Keratinocyte (primary cell): ENCODE results near the gene PTN. TPM values are rescaled to one million over a fixed set of nuclear protein-coding genes. Genes with fewer than 3 reads are reported as not detected.
"Not testable (repeated sequence)": the region's sequence is repeated elsewhere in the genome, so short reads cannot be mapped to it uniquely, and the experiment has no call there.

Experiments used
- DNase-seq: peaks from one replicate; pipeline ENCODE4 v3.0.0-alpha.2; 2011; ENCODE audit warnings: low read depth, missing footprints, low spot score
- FAIRE-seq: peaks from 2 replicates; lab custom pipeline; 2011; peaks lifted over from hg19 to GRCh38; lab: Jason Lieb, UNC
- H2AFZ ChIP-seq: 2 replicates; pipeline ENCODE4 v1.6.0; 2012; ENCODE audit warnings: low read length, control low read depth, inconsistent platforms; ENCODE audit not compliant: control insufficient read depth
- H3K27ac ChIP-seq: 2 replicates; pipeline ENCODE4 v1.5.1; 2011; ENCODE audit warnings: low read length; ENCODE audit not compliant: control insufficient read depth, insufficient read depth
- H3K27me3 ChIP-seq: 3 replicates; pipeline ENCODE4 v1.6.0; 2011; ENCODE audit warnings: low read length; ENCODE audit not compliant: control insufficient read depth, insufficient read depth; ENCODE audit errors: extremely low read depth
- H3K36me3 ChIP-seq, 2 experiments: 2 replicates in 1 of 2; 3 replicates in 1 of 2; pipeline ENCODE4 v1.5.1; 2011; ENCODE audit warnings: low read length in 2 of 2, mild to moderate bottlenecking in 1 of 2; ENCODE audit not compliant: control insufficient read depth in 2 of 2, insufficient read depth in 2 of 2; ENCODE audit errors: extremely low read depth in 1 of 2
- H3K4me1 ChIP-seq: 3 replicates; pipeline ENCODE4 v1.5.1; 2011; ENCODE audit warnings: low read length; ENCODE audit not compliant: control insufficient read depth, insufficient read depth; ENCODE audit errors: extremely low read depth
- H3K4me2 ChIP-seq: 3 replicates; pipeline ENCODE4 v1.6.0; 2011; ENCODE audit warnings: low read depth, low read length; ENCODE audit not compliant: control insufficient read depth, insufficient read depth; ENCODE audit errors: extremely low read depth
- H3K4me3 ChIP-seq, 3 experiments: fragments of 200-600 bp in 1 of 3; sonication (generic) in 1 of 3; 2 replicates in 2 of 3; 3 replicates in 1 of 3; pipeline ENCODE4 v1.5.1; 2011 to 2016; ENCODE audit warnings: low read length in 3 of 3, mild to moderate bottlenecking in 3 of 3, control low read depth in 2 of 3, inconsistent platforms in 1 of 3, low read depth in 1 of 3, mixed read lengths in 1 of 3, mixed run types in 1 of 3, moderate library complexity in 1 of 3; ENCODE audit not compliant: control insufficient read depth in 2 of 3, insufficient read depth in 2 of 3; ENCODE audit errors: extremely low read depth in 1 of 3
- H3K79me2 ChIP-seq: 2 replicates; pipeline ENCODE4 v1.6.0; 2012; ENCODE audit warnings: low read length; ENCODE audit not compliant: control insufficient read depth, insufficient read depth
- H3K9ac ChIP-seq: 3 replicates; pipeline ENCODE4 v1.6.0; 2011; ENCODE audit warnings: low read length; ENCODE audit not compliant: control insufficient read depth, insufficient read depth; ENCODE audit errors: extremely low read depth
- H3K9me1 ChIP-seq: 3 replicates; pipeline ENCODE4 v1.6.0; 2011; ENCODE audit warnings: low read length; ENCODE audit not compliant: control insufficient read depth, insufficient read depth; ENCODE audit errors: extremely low read depth
- H3K9me3 ChIP-seq: 2 replicates; pipeline ENCODE4 v1.5.1; 2012; ENCODE audit warnings: low read depth, low read length; ENCODE audit not compliant: control insufficient read depth
- H4K20me1 ChIP-seq: 3 replicates; pipeline ENCODE4 v1.6.0; 2011; ENCODE audit warnings: low read length; ENCODE audit not compliant: control insufficient read depth, insufficient read depth; ENCODE audit errors: extremely low read depth
- CTCF ChIP-seq, 3 experiments: IDR thresholded peaks in 1 of 3; conservative IDR thresholded peaks in 1 of 3; optimal IDR thresholded peaks in 1 of 3; 2 replicates in 2 of 3; 3 replicates in 1 of 3; pipeline versions ENCODE3 to v1.5.1; 2011; ENCODE audit warnings: low read length in 3 of 3, mild to moderate bottlenecking in 3 of 3, moderate library complexity in 2 of 3, control low read depth in 1 of 3, inconsistent platforms in 1 of 3; ENCODE audit not compliant: insufficient read depth in 2 of 3; ENCODE audit errors: extremely low read depth in 1 of 3
- EZH2 ChIP-seq: IDR thresholded peaks from one replicate; pipeline ENCODE4 v1.6.1; 2012; ENCODE audit warnings: inconsistent platforms, mild to moderate bottlenecking, low read length, moderate library complexity
- dilution Hi-C: fragments of 300-500 bp; cut with MboI; formaldehyde crosslinking; loops from one replicate; pipeline ENCODE4 v1.7.0; 2020; ENCODE audit warnings: low sequenced_read_pairs; ENCODE audit not compliant: extremely low pct_ligation_motif_present
- polyA plus RNA-seq, 5 experiments: library from polyadenylated mRNA; depleted of rRNA in 3 of 5; stranded (reverse) in 3 of 5; stranded (forward) in 1 of 5; unstranded in 1 of 5; fragments of >200 nt; gene quantifications; 1 replicate in 1 of 5; 2 replicates in 3 of 5; 3 replicates in 1 of 5; pipeline versions ENCODE4 v1.2.1 to v1.2.3, GENCODE V29; 2011 to 2012; ENCODE audit warnings: missing spikeins in 2 of 5, low read depth in 1 of 5, low replicate concordance in 1 of 5

PTN gene
- polyA plus RNA-seq, 1 donor (not counting 4 experiments of a cell fraction or from before 2014, with no cell fraction given), result not detected

GRCh38 chr7:137266764-137267163, 76.8 kb downstream of the PTN start:
- H3K27ac ChIP-seq, result no peak overlapping the region
- H3K9ac ChIP-seq, result no peak overlapping the region
- H3K9me3 ChIP-seq, result no peaks in the 10 kb centered on the region
- H3K27me3 ChIP-seq, result no peaks in the 10 kb centered on the region
- H3K4me3 ChIP-seq, result no peak overlapping the region
- no peaks in the 10 kb centered on the region for H3K4me1 ChIP-seq
- no peaks in the 10 kb centered on the region for H3K9me1 ChIP-seq
- TF ChIP-seq CTCF (optimal IDR thresholded peaks at IDR 0.05 in 1 of 3, IDR thresholded peaks at IDR 0.05 in 1 of 3, conservative IDR thresholded peaks at IDR 0.05 in 1 of 3; ENCODE audit: extremely low read depth in 1 of 3, insufficient read depth in 2 of 3, low read length in 3 of 3) (no peak), EZH2 (no peak)
- H2AFZ ChIP-seq, result no peak overlapping the region
- H3K36me3 ChIP-seq, result no peaks in the 10 kb centered on the region
- dilution Hi-C loops, result no loop called here
- no peaks in the 10 kb centered on the region for H4K20me1 ChIP-seq
- no peak for FAIRE-seq
- no peak overlapping the region for H3K4me2 ChIP-seq
- no peaks in the 10 kb centered on the region for H3K79me2 ChIP-seq
- no peak for DNase-seq

- H3K27ac ChIP-seq, dilution Hi-C loops, H3K4me3 ChIP-seq, H3K36me3 ChIP-seq, H3K9me1 ChIP-seq, H3K9ac ChIP-seq, H3K9me3 ChIP-seq, H3K79me2 ChIP-seq, H3K27me3 ChIP-seq, H2AFZ ChIP-seq, H3K4me2 ChIP-seq, FAIRE-seq, H4K20me1 ChIP-seq, H3K4me1 ChIP-seq, DNase-seq: not testable (repeated sequence)
Measured at GRCh38 chr7:137265480-137265879, 78.1 kb downstream of the PTN start.

DNA sequence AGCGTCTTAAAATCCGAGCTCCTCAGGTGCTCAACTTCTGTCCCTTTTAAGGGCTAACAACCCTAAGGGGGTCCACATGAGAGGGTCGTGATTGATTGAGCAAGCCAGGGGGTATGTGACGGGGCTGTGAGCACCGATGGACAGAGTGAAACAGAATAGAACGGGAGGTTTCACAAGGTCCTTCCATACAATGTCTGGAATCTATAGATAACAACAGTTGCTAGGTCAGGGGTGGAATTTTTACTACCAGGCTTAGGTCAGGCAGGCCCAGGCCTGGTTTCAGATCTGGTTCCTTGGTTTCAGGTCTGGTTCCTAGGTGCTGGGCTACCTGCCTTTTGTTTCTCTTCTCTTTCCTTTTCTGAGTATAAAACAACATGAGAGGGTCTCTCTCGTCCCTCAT, 80.9 kb downstream of the PTN start:
- DNase-seq (no peak), FAIRE-seq (no peak)
- no peaks in the 10 kb centered on the region for H3K9me3 ChIP-seq
- no peaks in the 10 kb centered on the region for H3K79me2 ChIP-seq
- no peak overlapping the region for H3K4me2 ChIP-seq
- dilution Hi-C loops, result no loop called here
- H3K9ac ChIP-seq, result no peak overlapping the region
- H3K27ac ChIP-seq, result no peak overlapping the region
- H3K4me3 ChIP-seq, result no peak overlapping the region
- no peaks in the 10 kb centered on the region for H3K27me3 ChIP-seq
- TF ChIP-seq CTCF (optimal IDR thresholded peaks at IDR 0.05 in 1 of 3, IDR thresholded peaks at IDR 0.05 in 1 of 3, conservative IDR thresholded peaks at IDR 0.05 in 1 of 3; ENCODE audit: extremely low read depth in 1 of 3, insufficient read depth in 2 of 3, low read length in 3 of 3) (no peak), EZH2 (no peak)
- no peaks in the 10 kb centered on the region for H3K9me1 ChIP-seq
- no peak overlapping the region for H2AFZ ChIP-seq
- H3K4me1 ChIP-seq, result no peaks in the 10 kb centered on the region
- no peaks in the 10 kb centered on the region for H4K20me1 ChIP-seq
- H3K36me3 ChIP-seq, result no peaks in the 10 kb centered on the region
